Upper lobe of right lung (tissue), 1 donor: Measurements from ENCODE around the gene TMEM202. TPM values are rescaled to one million over a fixed set of nuclear protein-coding genes. Genes with fewer than 3 reads are reported as not detected.
"Not testable (repeated sequence)": the region's sequence is repeated elsewhere in the genome, so short reads cannot be mapped to it uniquely, and the experiment has no call there.

Experiments
- ATAC-seq: fragments of 200-7000 bp; cut with Tn5 transposase; one replicate; pipeline ENCODE4 v1.9.1; 2020; ENCODE audit warnings: mild to moderate bottlenecking, moderate library complexity
- DNase-seq: peaks from one replicate; pipeline ENCODE4 v3.0.0-alpha.2; 2020
- H3K27ac ChIP-seq: fragments of 200-600 bp; one replicate; pipeline ENCODE4 v1.8.0; 2022
- H3K27me3 ChIP-seq: fragments of 200-600 bp; one replicate; pipeline ENCODE4 v1.8.0; 2022; ENCODE audit warnings: mild to moderate bottlenecking
- H3K36me3 ChIP-seq: fragments of 200-600 bp; one replicate; pipeline ENCODE4 v1.8.0; 2022
- H3K4me1 ChIP-seq: fragments of 200-600 bp; one replicate; pipeline ENCODE4 v1.8.0; 2022
- H3K4me3 ChIP-seq: fragments of 200-600 bp; one replicate; pipeline ENCODE4 v1.8.0; 2022; ENCODE audit warnings: mild to moderate bottlenecking
- H3K9me3 ChIP-seq: fragments of 200-600 bp; one replicate; pipeline ENCODE4 v1.8.0; 2022
- intact Hi-C: fragments of 100-400 bp; cut with DNase I; formaldehyde crosslinking; loops from one replicate; pipeline ENCODE4 v1.11.0; 2022
- total RNA-seq: library from RNA; stranded (reverse); fragmentation: NEBNext Ultra II Directional; extraction: Animal tissue kit (Norgen Biotek cat#: 25700); gene quantifications from one replicate; pipeline ENCODE4 v1.2.1, GENCODE V29; 2021
- TF ChIP-seq, protein P1 (sequence below): fragments of 200-600 bp; IDR thresholded peaks from one replicate; pipeline ENCODE4 v1.8.0; 2022; ENCODE audit warnings: antibody characterized with exemption
- donor health status: DM: no; HTN: yes; CAD: no; lungs with severe emphysema.

The TMEM202 gene
- total RNA-seq, 1 donor from 2014 or later = not detected

- TF ChIP-seq, protein P1, sequence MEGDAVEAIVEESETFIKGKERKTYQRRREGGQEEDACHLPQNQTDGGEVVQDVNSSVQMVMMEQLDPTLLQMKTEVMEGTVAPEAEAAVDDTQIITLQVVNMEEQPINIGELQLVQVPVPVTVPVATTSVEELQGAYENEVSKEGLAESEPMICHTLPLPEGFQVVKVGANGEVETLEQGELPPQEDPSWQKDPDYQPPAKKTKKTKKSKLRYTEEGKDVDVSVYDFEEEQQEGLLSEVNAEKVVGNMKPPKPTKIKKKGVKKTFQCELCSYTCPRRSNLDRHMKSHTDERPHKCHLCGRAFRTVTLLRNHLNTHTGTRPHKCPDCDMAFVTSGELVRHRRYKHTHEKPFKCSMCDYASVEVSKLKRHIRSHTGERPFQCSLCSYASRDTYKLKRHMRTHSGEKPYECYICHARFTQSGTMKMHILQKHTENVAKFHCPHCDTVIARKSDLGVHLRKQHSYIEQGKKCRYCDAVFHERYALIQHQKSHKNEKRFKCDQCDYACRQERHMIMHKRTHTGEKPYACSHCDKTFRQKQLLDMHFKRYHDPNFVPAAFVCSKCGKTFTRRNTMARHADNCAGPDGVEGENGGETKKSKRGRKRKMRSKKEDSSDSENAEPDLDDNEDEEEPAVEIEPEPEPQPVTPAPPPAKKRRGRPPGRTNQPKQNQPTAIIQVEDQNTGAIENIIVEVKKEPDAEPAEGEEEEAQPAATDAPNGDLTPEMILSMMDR = no peak
- intact Hi-C loops = no loop called here
- Histone ChIP-seq H3K36me3 (no peaks in the 10 kb centered on the region), H3K27me3 (no peaks in the 10 kb centered on the region), H3K4me1 (no peaks in the 10 kb centered on the region), H3K27ac (no peak overlapping the region), H3K9me3 (no peaks in the 10 kb centered on the region), H3K4me3 (no peak overlapping the region)
- DNase-seq (no peak), ATAC-seq (no peak)
Measured at GRCh38 chr15:72404356-72404755, 6.3 kb downstream of the TMEM202 start.

DNA sequence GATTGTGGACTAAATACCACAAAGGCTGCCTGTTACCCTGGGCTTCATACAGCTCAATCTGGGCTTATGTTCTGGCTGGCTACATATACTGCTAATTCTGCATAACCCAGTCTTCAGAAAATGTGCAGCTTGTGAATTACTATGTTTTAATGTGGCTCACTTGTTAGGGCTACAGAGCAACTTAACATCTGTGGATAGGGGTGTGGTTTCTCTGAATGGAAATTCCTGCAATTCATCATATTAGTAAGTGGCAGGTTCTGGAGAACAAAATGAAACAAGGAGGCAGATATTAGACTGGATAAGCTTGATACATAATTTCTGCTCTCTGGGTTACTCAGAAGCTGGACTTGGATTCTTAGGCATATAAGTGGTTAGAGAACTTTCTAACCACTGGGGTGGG, 6.7 kb downstream of the TMEM202 start:
- intact Hi-C loops = no loop called here
- Histone ChIP-seq H3K27me3 (no peaks in the 10 kb centered on the region), H3K4me3 (no peak overlapping the region), H3K4me1 (no peaks in the 10 kb centered on the region), H3K27ac (no peak overlapping the region), H3K9me3 (no peaks in the 10 kb centered on the region), H3K36me3 (no peaks in the 10 kb centered on the region)
- TF ChIP-seq, protein P1 = no peak
- DNase-seq = no peak
- ATAC-seq = no peak

DNA sequence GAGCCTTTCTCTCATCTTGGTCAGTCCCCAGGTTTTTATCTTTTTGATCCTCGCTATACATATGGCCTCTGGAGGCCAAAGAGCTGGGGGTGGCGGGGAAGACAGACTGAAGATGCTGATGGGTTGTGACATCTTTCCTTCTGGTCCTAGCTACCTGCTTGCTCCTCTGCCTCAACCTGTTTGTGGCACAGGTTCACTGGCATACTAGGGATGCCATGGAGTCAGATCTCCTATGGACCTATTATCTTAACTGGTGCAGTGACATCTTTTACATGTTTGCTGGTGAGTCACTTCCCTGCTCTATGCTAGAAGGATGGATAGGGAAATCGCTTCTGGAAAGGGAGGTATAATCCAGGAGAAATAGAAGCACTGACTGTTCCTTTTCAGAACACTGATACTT, 8.8 kb downstream of the TMEM202 start:
- DNase-seq (no peak), ATAC-seq (no peak)
- Histone ChIP-seq H3K27ac (no peak overlapping the region), H3K36me3 (no peaks in the 10 kb centered on the region), H3K4me1 (no peaks in the 10 kb centered on the region), H3K4me3 (no peak overlapping the region), H3K27me3 (no peaks in the 10 kb centered on the region), H3K9me3 (no peaks in the 10 kb centered on the region)
- TF ChIP-seq, protein P1 = no peak
- intact Hi-C loops = no loop called here

- TF ChIP-seq, protein P1 = no peak
- intact Hi-C loops = no loop called here
- H3K9me3 ChIP-seq = no peaks in the 10 kb centered on the region
- ATAC-seq (no peak), DNase-seq (no peak)
- no peak overlapping the region for H3K27ac ChIP-seq
- no peaks in the 10 kb centered on the region for H3K4me1 ChIP-seq
- H3K4me3 ChIP-seq = no peak overlapping the region
- no peaks in the 10 kb centered on the region for H3K27me3 ChIP-seq
- H3K36me3 ChIP-seq = no peaks in the 10 kb centered on the region
Measured at GRCh38 chr15:72411111-72411510, 13.0 kb downstream of the TMEM202 start.

DNA sequence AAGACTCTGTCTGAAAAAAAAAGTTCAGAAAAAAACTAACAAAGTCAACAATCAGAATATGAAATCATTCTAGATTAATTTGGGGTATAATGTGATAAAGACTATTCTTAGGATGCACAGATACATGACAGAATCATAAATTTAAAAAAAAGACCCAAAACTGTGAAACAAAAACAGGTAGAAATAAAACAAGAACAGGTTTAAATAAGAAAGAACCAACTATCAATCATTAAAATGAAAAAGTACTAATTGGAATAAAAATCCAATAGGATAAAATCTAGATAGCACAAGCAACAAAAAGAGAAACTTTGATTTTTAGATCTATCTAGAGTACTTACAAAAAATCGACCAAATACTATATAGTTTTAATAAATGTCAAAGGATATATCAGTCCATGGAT, 13.4 kb downstream of the TMEM202 start:
- no peaks in the 10 kb centered on the region for H3K4me1 ChIP-seq
- intact Hi-C loops = no loop called here
- no peak overlapping the region for H3K27ac ChIP-seq
- no peak for DNase-seq
- H3K9me3 ChIP-seq = no peaks in the 10 kb centered on the region
- no peak for ATAC-seq
- TF ChIP-seq, protein P1 = no peak
- H3K27me3 ChIP-seq = no peaks in the 10 kb centered on the region
- no peak overlapping the region for H3K4me3 ChIP-seq
- no peaks in the 10 kb centered on the region for H3K36me3 ChIP-seq

DNA sequence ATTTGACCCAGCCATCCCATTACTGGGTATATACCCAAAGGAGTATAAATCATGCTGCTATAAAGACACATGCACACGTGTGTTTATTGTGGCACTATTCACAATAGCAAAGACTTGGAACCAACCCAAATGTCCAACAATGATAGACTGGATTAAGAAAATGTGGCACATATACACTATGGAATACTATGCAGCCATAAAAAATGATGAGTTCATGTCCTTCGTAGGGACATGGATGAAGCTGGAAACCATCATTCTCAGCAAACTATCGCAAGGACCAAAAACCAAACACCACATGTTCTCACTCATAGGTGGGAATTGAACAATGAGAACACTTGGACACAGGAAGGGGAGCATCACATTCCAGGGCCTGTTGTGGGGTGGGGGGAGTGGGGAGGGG, 15.2 kb downstream of the TMEM202 start:
- H3K36me3 ChIP-seq, H3K4me3 ChIP-seq, H3K27me3 ChIP-seq, intact Hi-C loops, H3K4me1 ChIP-seq, ATAC-seq, DNase-seq, H3K27ac ChIP-seq, H3K9me3 ChIP-seq: not testable (repeated sequence)
